GM12873 (cell line): ENCODE measurements around the gene ICAM1.

Experiments
- TF ChIP-seq, protein P1 (sequence below): IDR thresholded peaks from 2 replicates; pipeline ENCODE4 v1.5.1; 2012; ENCODE audit warnings: low read depth, mild to moderate bottlenecking, moderate library complexity, low read length, control low read depth; ENCODE audit not compliant: insufficient read depth; ENCODE audit errors: missing control alignments

The ICAM1 gene

DNA sequence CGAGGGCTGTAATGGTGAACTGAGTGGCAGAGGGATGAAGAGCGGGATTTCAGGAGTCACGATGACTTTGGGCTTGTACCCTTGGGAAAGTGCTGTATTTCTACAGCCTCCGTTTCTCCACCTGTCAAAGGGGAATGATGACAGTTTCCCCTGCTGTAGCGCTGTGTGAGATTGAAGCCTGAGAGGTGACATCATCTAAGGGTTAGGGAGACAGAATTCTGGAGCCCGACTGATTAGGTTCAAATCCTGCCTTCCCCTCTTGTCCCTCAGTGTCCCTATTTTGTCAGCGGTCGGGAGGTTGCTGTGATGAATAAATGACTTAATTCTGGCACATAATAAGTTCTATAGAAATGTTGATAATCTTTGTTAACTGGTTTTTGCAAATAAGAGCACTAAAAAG lies 18.2 kb upstream of the ICAM1 start:
- TF ChIP-seq, protein P1, sequence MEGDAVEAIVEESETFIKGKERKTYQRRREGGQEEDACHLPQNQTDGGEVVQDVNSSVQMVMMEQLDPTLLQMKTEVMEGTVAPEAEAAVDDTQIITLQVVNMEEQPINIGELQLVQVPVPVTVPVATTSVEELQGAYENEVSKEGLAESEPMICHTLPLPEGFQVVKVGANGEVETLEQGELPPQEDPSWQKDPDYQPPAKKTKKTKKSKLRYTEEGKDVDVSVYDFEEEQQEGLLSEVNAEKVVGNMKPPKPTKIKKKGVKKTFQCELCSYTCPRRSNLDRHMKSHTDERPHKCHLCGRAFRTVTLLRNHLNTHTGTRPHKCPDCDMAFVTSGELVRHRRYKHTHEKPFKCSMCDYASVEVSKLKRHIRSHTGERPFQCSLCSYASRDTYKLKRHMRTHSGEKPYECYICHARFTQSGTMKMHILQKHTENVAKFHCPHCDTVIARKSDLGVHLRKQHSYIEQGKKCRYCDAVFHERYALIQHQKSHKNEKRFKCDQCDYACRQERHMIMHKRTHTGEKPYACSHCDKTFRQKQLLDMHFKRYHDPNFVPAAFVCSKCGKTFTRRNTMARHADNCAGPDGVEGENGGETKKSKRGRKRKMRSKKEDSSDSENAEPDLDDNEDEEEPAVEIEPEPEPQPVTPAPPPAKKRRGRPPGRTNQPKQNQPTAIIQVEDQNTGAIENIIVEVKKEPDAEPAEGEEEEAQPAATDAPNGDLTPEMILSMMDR = no peak

DNA sequence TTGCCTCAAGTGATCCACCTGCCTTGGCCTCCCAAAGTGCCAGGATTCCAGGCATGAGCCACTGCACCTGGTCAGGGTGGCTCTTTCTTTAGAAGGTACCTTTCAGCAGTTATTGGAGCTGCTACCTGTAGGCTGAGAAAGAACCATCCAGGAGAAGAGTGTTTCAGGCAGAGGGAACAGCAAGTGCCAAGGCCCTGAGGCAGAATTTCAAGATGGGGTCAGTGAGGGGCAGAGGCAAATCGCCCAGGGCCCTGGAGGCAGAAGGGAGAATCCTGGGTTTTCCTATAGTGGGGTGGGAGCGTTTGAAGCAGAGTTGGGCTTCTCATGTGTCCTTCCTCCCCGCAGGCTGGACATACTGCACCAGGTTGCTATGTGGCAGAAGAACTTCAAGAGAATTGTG lies 16.7 kb upstream of the ICAM1 start:
- TF ChIP-seq, protein P1 = no peak

DNA sequence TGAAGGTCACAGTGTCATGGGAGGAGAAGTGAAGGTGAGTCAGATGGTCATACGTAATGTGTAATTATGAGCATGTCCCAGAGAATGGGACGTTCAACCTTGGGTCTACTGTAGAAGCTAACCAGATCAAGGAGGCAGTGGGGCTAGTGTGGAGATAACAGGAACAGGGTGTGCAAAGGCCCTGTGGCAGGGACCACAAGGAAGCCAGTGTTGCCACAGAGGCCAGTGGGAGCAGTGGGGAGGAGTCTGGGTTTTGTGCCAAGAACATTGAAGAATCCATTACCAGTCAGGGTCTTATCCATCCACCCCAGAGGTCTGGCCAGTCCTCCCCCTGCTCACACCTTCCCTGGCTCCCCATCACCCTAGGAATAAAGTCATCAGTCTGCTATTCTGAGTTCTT lies 15.6 kb upstream of the ICAM1 start:
- TF ChIP-seq, protein P1 = no peak

DNA sequence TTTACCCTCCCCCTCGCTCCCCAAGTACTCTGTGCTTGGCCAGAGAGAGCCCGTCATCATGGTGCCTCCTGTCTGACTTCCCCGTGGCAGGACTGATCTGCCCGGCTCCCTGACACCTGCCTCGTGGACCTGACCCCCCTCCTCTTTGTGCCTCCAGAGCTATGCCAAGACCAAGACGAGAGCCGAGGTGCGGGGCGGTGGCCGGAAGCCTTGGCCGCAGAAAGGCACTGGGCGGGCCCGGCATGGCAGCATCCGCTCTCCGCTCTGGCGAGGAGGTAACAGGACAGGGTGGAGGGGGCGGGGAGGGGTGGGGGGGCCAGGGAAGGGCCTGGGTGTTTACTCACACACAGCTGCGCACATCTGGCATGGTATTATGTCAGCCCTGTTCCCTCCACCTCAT lies 14.4 kb upstream of the ICAM1 start:
- TF ChIP-seq, protein P1 = no peak

DNA sequence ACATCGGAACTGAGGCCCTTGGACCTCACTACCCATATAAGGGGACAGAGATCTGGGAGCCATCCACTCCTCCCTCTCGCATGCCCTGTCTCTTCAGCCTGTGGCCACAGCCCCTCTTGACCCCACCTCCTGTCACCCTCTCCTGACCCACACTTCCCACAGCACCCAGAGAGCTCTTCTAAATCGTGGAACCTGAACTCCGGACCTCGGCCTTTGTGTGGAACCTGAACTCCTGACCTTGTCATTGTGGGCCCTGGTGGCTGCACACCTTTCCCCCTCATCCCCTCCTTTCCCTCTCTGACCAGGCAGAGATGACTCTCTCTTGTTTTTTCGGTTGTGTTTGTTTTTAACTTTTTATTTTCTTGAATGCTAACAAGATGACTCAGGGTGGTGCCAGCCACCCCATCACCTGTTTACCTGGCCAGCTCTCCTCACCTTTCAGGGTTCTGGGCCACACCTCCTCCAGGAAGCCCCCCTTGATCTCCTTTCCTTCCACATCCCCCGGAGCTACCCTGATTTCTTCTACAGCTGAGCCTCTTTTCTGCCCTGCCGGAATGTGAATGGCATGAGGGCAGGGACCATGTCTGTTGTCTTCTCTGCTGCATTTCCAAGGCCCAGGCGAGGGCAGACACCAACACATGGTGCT lies 13.8 kb upstream of the ICAM1 start:
- TF ChIP-seq, protein P1 = no peak

DNA sequence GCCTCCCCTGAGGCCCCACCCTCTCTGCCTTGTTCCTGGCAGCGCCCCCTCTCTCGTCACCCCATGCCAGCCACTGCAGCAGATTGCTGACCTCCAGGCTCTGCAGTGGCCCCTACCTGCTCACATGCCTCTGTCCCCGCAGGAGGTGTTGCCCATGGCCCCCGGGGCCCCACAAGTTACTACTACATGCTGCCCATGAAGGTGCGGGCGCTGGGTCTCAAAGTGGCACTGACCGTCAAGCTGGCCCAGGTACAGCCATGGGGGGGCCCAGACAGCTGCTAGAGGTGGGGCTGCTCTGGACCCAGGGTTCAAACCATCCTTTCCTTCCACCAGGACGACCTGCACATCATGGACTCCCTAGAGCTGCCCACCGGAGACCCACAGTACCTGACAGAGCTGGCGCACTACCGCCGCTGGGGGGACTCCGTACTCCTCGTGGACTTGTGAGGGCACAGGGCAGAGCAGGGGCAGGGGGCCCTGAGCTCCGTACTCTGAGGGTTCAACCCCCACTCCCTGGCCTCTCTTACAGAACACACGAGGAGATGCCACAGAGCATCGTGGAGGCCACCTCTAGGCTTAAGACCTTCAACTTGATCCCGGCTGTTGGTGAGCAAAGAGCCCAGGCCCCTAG lies 12.7 kb upstream of the ICAM1 start:
- TF ChIP-seq, protein P1 = no peak

DNA sequence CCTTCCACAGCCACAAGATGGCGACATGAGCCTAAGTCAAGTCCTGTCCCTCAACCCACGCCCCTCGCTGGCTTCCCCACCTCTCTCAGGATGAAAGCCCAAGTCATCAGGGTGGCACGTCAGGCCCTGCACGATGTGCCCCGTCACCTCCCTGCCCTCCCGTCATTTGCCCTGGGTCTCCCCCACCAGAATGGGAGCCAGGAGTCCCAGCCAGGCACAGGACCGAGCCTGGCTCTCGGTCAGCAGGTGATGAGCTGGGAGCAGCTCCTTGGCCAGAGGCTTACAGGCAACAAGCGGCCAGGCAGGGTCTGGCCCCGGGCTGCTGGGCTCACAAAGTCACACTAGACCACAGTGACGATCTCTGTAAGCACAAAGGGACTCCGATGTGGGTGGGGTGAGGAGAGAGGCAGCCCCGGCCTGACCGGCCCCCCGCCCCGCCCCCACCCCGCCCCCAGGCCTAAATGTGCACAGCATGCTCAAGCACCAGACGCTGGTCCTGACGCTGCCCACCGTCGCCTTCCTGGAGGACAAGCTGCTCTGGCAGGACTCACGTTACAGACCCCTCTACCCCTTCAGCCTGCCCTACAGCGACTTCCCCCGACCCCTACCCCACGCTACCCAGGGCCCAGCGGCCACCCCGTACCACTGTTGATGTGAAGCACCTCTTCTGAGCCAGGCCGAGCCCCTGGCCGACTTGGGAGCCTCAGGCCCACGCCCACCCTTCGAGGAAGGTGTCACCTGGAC lies 11.6 kb upstream of the ICAM1 start:
- TF ChIP-seq, protein P1 = peak; percentile 85
